MCF 10A (cell line): ENCODE data around the gene NFIB. TPM values are rescaled to one million over a fixed set of nuclear protein-coding genes. Genes with fewer than 3 reads are reported as not detected.

ENCODE experiments used
- BruUV-seq: library from RNA; stranded (reverse); fragments of 400-500 nt; replicated peaks from 2 replicates; lab custom pipeline; 2021; lab: Mats Ljungman, UMichigan
- CTCF ChIA-PET: fragments of 300-600 bp; sonication (Branson Sonifier 250); formaldehyde crosslinking; extraction: SDS; loops from one replicate; lab custom pipeline; 2021; ENCODE audit warnings: antibody characterized with exemption, inconsistent platforms; lab: Yijun Ruan, JAX
- POLR2A ChIA-PET: fragments of 300-600, 350-650 bp; sonication (Branson Sonifier 250); formaldehyde crosslinking; extraction: SDS; loops from one replicate; lab custom pipeline; 2020; ENCODE audit warnings: antibody characterized with exemption, inconsistent platforms; lab: Yijun Ruan, JAX
- DNase-seq: peaks from one replicate; pipeline ENCODE4 v3.0.0-alpha.2; 2018; ENCODE audit not compliant: unreplicated experiment
- H3K27ac Mint-ChIP-seq: one replicate; pipeline ENCODE4 v1.8.0; 2022; ENCODE audit warnings: mild to moderate bottlenecking, low read depth, mixed read lengths; ENCODE audit not compliant: unreplicated experiment
- H3K27me3 Mint-ChIP-seq: one replicate; pipeline ENCODE4 v1.8.0; 2022; ENCODE audit warnings: mixed read lengths; ENCODE audit not compliant: insufficient read depth, unreplicated experiment
- H3K36me3 Mint-ChIP-seq: one replicate; pipeline ENCODE4 v1.8.0; 2022; ENCODE audit warnings: mild to moderate bottlenecking, moderate library complexity, mixed read lengths; ENCODE audit not compliant: insufficient read depth, unreplicated experiment
- H3K4me1 Mint-ChIP-seq: one replicate; pipeline ENCODE4 v1.8.0; 2022; ENCODE audit warnings: mixed read lengths; ENCODE audit not compliant: insufficient read depth, unreplicated experiment
- H3K4me3 Mint-ChIP-seq: one replicate; pipeline ENCODE4 v1.8.0; 2022; ENCODE audit warnings: mild to moderate bottlenecking, moderate library complexity, mixed read lengths; ENCODE audit not compliant: unreplicated experiment
- H3K9me3 Mint-ChIP-seq: one replicate; pipeline ENCODE4 v1.8.0; 2022; ENCODE audit warnings: mixed read lengths; ENCODE audit not compliant: unreplicated experiment
- CTCF ChIP-seq: fragments of 200-600 bp; IDR thresholded peaks from one replicate; pipeline ENCODE4 v1.8.0; 2022; ENCODE audit warnings: antibody characterized with exemption, mild to moderate bottlenecking; ENCODE audit not compliant: unreplicated experiment
- intact Hi-C: fragments of 100-400 bp; cut with micrococcal nuclease; formaldehyde crosslinking; loops from 2 replicates; pipeline ENCODE4 v1.14.1; 2022
- total RNA-seq: library from RNA; stranded (reverse); gene quantifications from 2 replicates; pipeline ENCODE4 v1.2.3, GENCODE V29; 2022

NFIB gene
- total RNA-seq, 1 experiment from 2014 or later = 70.8 TPM

- peaks cover 29% of the 10 kb centered on the region for H3K36me3 Mint-ChIP-seq
- no peak for TF ChIP-seq CTCF
- POLR2A ChIA-PET = interaction anchor here (0.6 to 2.6 kb wide), 11 partner anchors 10 to 168 kb away, joined by 3 to 7 read pairs (median 3); no protein-coding TSS in a partner anchor
- H3K4me1 Mint-ChIP-seq = peaks cover 40% of the 10 kb centered on the region
- no TSS peak for BruUV-seq
- CTCF ChIA-PET = interaction anchor here (0.6 kb wide), 1 partner anchor 204 kb away, joined by 3 read pairs; no protein-coding TSS in a partner anchor
- intact Hi-C loops = no loop called here
- H3K9me3 Mint-ChIP-seq = no peaks in the 10 kb centered on the region
- H3K27me3 Mint-ChIP-seq = no peaks in the 10 kb centered on the region
- H3K27ac Mint-ChIP-seq = no peak overlapping the region
- no peak for DNase-seq
- H3K4me3 Mint-ChIP-seq = no peak overlapping the region
These were observed 43.4 kb downstream of the NFIB start for GRCh38 chr9:14270358-14271092.

- no peak for TF ChIP-seq CTCF
- BruUV-seq = no TSS peak
- no peaks in the 10 kb centered on the region for H3K9me3 Mint-ChIP-seq
- intact Hi-C loops = no loop called here
- H3K27ac Mint-ChIP-seq = no peak overlapping the region
- CTCF ChIA-PET = interaction anchor here (0.6 kb wide), 1 partner anchor 203 kb away, joined by 3 read pairs; no protein-coding TSS in a partner anchor
- peaks cover 26% of the 10 kb centered on the region for H3K36me3 Mint-ChIP-seq
- peaks cover 37% of the 10 kb centered on the region for H3K4me1 Mint-ChIP-seq
- DNase-seq = no peak
- H3K27me3 Mint-ChIP-seq = no peaks in the 10 kb centered on the region
- POLR2A ChIA-PET = interaction anchor here (0.7 to 1.9 kb wide), 3 partner anchors 10 to 37 kb away, joined by 3 to 6 read pairs (median 3); no protein-coding TSS in a partner anchor
- no peak overlapping the region for H3K4me3 Mint-ChIP-seq
These were observed 44.0 kb downstream of the NFIB start for GRCh38 chr9:14269916-14270315.

- POLR2A ChIA-PET = interaction anchor here (0.6 kb wide), 1 partner anchor 14 kb away, joined by 3 read pairs; no protein-coding TSS in a partner anchor
- no TSS peak for BruUV-seq
These were observed 50.0 kb downstream of the NFIB start for GRCh38 chr9:14263707-14264483.

More at GRCh38 chr9:14263707-14264483, 50.0 kb downstream of the NFIB start:
- Mint-ChIP-seq H3K4me1 (peaks cover 13% of the 10 kb centered on the region), H3K4me3 (no peak overlapping the region), H3K27ac (no peak overlapping the region), H3K36me3 (peaks cover 36% of the 10 kb centered on the region), H3K27me3 (no peaks in the 10 kb centered on the region), H3K9me3 (no peaks in the 10 kb centered on the region)
- CTCF ChIA-PET = interaction anchor here (0.9 to 1.2 kb wide), 2 partner anchors 776 to 836 kb away, joined by 3 to 4 read pairs; no protein-coding TSS in a partner anchor
- DNase-seq = no peak
- no peak for TF ChIP-seq CTCF
- intact Hi-C loops = no loop called here
